Measurements from ENCODE around the gene GRM6. TPM values are rescaled to one million over a fixed set of nuclear protein-coding genes. Genes with fewer than 3 reads are reported as not detected.

GRM6 gene
- total RNA-seq, 1 experiment from 2014 or later: not detected

GRCh38 chr5:178984145-178985072 lies 10.7 kb downstream of the GRM6 start:
- DNase-seq (ENCODE audit: low spot score): no peak

- no peak for DNase-seq (ENCODE audit: low spot score)
Measured at GRCh38 chr5:178983728-178984127, 11.4 kb downstream of the GRM6 start.

GRCh38 chr5:178982941-178983340 lies 12.2 kb downstream of the GRM6 start:
- no peak for DNase-seq (ENCODE audit: low spot score)

DNA sequence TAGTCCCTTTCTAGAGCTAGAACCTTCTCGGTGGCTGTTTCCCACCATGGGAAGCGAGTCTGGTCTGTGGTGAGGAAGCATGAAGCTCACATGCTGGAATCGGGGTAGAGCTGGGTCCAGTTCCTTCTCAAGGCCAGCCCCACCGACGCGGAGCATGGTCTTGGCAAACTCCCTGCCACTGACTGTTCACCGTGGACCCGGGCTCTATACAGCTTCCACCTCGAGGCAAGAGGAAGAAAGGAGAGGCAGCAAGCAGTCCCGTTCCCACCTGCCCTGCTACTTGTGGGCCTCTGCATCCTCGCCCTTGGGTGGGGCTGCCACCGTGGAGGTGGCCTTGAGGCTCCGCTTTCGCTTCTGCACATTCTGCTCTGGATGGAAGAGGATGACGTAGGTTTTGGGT lies 13.7 kb downstream of the GRM6 start:
- DNase-seq (ENCODE audit: low spot score): no peak

GRCh38 chr5:178965465-178966055 lies 29.6 kb downstream of the GRM6 start:
- no peak for DNase-seq (ENCODE audit: low spot score)

- DNase-seq (ENCODE audit: low spot score): no peak
Measured at GRCh38 chr5:178941361-178941760, 53.8 kb downstream of the GRM6 start.

DNA sequence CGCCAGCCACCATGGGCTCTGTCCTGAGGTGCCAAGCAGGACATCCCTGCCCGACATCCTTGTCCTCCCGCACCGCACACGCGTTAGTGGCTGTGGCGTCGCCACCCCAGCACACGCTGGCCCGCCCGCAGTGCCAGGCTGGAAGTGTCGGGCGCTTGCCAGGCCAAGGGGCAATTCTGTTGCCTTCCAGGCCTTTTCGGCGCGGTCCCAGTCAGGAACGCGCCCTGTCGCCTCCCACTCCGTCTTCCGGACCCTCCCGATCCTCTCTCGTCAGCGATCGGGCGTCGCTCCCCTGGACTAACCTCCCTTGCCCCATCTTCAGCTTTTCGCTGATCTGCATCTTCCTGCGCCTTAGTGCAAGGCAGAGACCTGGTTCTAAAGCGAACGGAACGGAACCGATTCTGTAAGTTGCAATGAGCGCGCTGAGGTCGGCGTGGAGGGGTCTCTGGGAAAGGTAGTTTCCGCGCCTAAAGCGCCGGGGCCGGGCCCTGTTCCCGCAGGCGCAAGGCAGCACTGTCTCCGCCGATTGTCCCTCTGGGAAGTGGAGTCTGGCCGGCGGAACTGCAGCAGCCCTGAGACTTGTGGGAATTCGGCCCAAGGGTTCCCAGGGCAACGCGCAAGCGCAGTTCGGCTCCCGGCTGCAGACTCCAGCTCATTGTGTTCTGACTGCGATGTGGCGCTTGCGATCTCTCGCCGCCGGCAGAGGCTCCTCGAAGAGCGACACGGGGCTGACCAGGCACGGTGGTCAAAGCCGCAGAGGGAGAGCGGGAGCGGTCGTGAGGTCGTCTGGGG lies 54.4 kb downstream of the GRM6 start, which contains the start of gene ZNF454:
Gene ZNF454, plus strand, starts transcription at position 630 of the 792 bp plus-strand sequence. CDS start 1,594 bp downstream, outside the sequence.
- DNase-seq (ENCODE audit: low spot score): no peak

DNA sequence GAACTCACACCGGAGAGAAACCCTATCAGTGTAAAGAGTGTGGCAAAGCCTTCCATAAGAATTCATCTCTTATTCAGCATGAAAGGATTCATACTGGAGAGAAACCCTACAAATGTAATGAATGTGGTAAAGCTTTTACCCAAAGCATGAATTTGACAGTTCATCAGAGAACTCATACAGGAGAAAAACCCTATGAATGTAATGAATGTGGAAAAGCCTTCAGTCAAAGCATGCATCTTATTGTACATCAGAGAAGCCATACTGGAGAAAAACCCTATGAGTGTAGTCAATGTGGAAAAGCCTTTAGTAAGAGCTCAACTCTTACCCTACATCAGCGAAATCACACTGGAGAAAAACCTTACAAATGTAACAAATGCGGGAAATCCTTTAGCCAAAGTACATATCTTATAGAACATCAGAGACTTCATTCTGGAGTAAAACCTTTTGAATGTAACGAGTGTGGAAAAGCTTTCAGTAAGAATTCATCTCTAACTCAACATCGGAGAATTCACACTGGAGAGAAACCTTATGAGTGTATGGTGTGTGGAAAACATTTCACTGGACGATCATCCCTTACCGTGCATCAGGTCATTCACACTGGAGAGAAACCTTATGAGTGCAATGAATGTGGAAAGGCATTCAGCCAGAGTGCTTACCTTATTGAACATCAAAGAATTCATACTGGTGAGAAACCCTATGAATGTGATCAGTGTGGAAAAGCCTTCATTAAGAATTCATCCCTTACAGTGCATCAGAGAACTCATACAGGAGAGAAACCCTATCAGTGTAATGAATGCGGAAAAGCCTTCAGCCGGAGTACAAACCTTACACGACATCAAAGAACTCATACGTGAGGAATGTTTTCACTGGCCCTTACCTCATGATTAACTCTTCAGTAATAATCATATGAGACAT lies 63.0 kb downstream of the GRM6 start:
- DNase-seq (ENCODE audit: low spot score): no peak

Other genes with a start within 250 kb of the GRM6 start
- 8.8 and 10.0 TPM in 2 replicates for gene ZNF354B, start 135.4 kb downstream of the GRM6 start, total RNA-seq (2014; rRNA removed; shearing (Covaris generic))
- gene ZFP2, start 99.4 kb downstream of the GRM6 start, total RNA-seq (2014; rRNA removed; shearing (Covaris generic)): not detected in 2 replicates
- gene ZNF454, start 54.1 kb downstream of the GRM6 start, total RNA-seq (2014; rRNA removed; shearing (Covaris generic)): not detected in 2 replicates
- not detected in 2 replicates for gene ZNF879, start 28.5 kb upstream of the GRM6 start, total RNA-seq (2014; rRNA removed; shearing (Covaris generic))
- gene ZNF354C, start 65.1 kb upstream of the GRM6 start, total RNA-seq (2014; rRNA removed; shearing (Covaris generic)): not detected in 2 replicates